Endothelial cell of umbilical vein (primary cell): ENCODE measurements around the gene SMC5. TPM values are rescaled to one million over a fixed set of nuclear protein-coding genes. Genes with fewer than 3 reads are reported as not detected.

Experiments
- Bru-seq: library from RNA; stranded (reverse); fragments of 400-500 nt; gene quantifications from one replicate; lab custom pipeline; 2021; lab: Mats Ljungman, UMichigan
- BruChase-seq, 2 experiments: library from RNA; stranded (reverse); fragments of 400-500 nt; gene quantifications; one replicate each; lab custom pipeline; 2021; lab: Mats Ljungman, UMichigan
- BruUV-seq: library from RNA; stranded (reverse); fragments of 400-500 nt; replicated peaks from 2 replicates; lab custom pipeline; 2021; lab: Mats Ljungman, UMichigan
- CTCF ChIA-PET: fragments of 300-600, 350-600 bp; sonication (Branson Sonifier 250); formaldehyde crosslinking; loops from one replicate; lab custom pipeline; 2021; ENCODE audit warnings: antibody characterized with exemption, inconsistent platforms; lab: Charles Lee
- POLR2A ChIA-PET: fragments of 300-600, 350-600 bp; sonication (Branson Sonifier 250); formaldehyde crosslinking; loops from one replicate; lab custom pipeline; 2021; ENCODE audit warnings: antibody characterized with exemption, inconsistent platforms; lab: Charles Lee
- DNase-seq: peaks from one replicate; pipeline ENCODE4 v3.0.0-alpha.2; 2011; ENCODE audit warnings: low read depth, low spot score
- FAIRE-seq: peaks from 2 replicates; lab custom pipeline; 2011; peaks lifted over from hg19 to GRCh38; lab: Jason Lieb, UNC
- H2AFZ ChIP-seq: 2 replicates; pipeline ENCODE4 v1.6.0; 2012; ENCODE audit warnings: low read depth, low read length, control low read depth, inconsistent platforms
- H3K27ac ChIP-seq: 2 replicates; pipeline ENCODE4 v1.5.1; 2011; ENCODE audit warnings: low read depth, mild to moderate bottlenecking, control low read depth, low read length, moderate library complexity; ENCODE audit not compliant: insufficient read depth
- H3K27me3 ChIP-seq, 2 experiments: 2 replicates each; pipeline versions ENCODE4 v1.6.0 to v1.6.1; 2011; ENCODE audit warnings: low read length in 2 of 2, mixed read lengths in 1 of 2; ENCODE audit not compliant: control insufficient read depth in 2 of 2, insufficient read depth in 2 of 2
- H3K36me3 ChIP-seq, 2 experiments: 2 replicates in 1 of 2; 3 replicates in 1 of 2; pipeline ENCODE4 v1.5.1; 2011; ENCODE audit warnings: low read length in 2 of 2, mild to moderate bottlenecking in 1 of 2, moderate library complexity in 1 of 2; ENCODE audit not compliant: control insufficient read depth in 2 of 2, insufficient read depth in 2 of 2; ENCODE audit errors: extremely low read depth in 1 of 2
- H3K4me1 ChIP-seq: 3 replicates; pipeline ENCODE4 v1.5.1; 2011; ENCODE audit warnings: mild to moderate bottlenecking, low read length; ENCODE audit not compliant: control insufficient read depth, insufficient read depth; ENCODE audit errors: extremely low read depth
- H3K4me2 ChIP-seq: 2 replicates; pipeline ENCODE4 v1.6.1; 2011; ENCODE audit warnings: low read length, control low read depth, mixed read lengths; ENCODE audit not compliant: insufficient read depth
- H3K4me3 ChIP-seq, 3 experiments: fragments of 200-600 bp in 1 of 3; sonication (generic), shearing (Covaris generic) in 1 of 3; replicated peaks in 1 of 3; 2 replicates each; pipeline ENCODE4 v1.5.1; 2011 to 2016; ENCODE audit warnings: control low read depth in 3 of 3, low read length in 3 of 3, mild to moderate bottlenecking in 2 of 3, inconsistent platforms in 1 of 3, low read depth in 1 of 3, moderate library complexity in 1 of 3; ENCODE audit not compliant: insufficient read depth in 1 of 3
- H3K79me2 ChIP-seq: 2 replicates; pipeline ENCODE4 v1.6.0; 2012; ENCODE audit warnings: low read length, inconsistent platforms; ENCODE audit not compliant: control insufficient read depth, insufficient read depth
- H3K9ac ChIP-seq: replicated peaks from 2 replicates; pipeline ENCODE3; 2011; ENCODE audit warnings: low read length, control low read depth; ENCODE audit not compliant: insufficient read depth; ENCODE audit errors: extremely low read depth
- H3K9me1 ChIP-seq: replicated peaks from 3 replicates; pipeline ENCODE4 v1.6.0; 2011; ENCODE audit warnings: mild to moderate bottlenecking, low read length; ENCODE audit not compliant: control insufficient read depth, insufficient read depth; ENCODE audit errors: extremely low read depth
- H3K9me3 ChIP-seq: replicated peaks from 2 replicates; pipeline ENCODE4 v1.5.1; 2012; ENCODE audit warnings: low read length, inconsistent platforms; ENCODE audit not compliant: control insufficient read depth, insufficient read depth
- H4K20me1 ChIP-seq: replicated peaks from 2 replicates; pipeline ENCODE3; 2011; ENCODE audit warnings: mild to moderate bottlenecking, low read length; ENCODE audit not compliant: control insufficient read depth, insufficient read depth; ENCODE audit errors: extremely low read depth
- GATA2 ChIP-seq: IDR thresholded peaks from 2 replicates; pipeline ENCODE4 v1.7.0; 2011; ENCODE audit warnings: low read depth, mild to moderate bottlenecking, moderate library complexity, mixed read lengths, low read length; ENCODE audit not compliant: insufficient read length, insufficient read depth
- JUN ChIP-seq: IDR thresholded peaks from 2 replicates; pipeline ENCODE4 v1.6.1; 2011; ENCODE audit warnings: borderline replicate concordance, low read depth; ENCODE audit not compliant: insufficient read length, insufficient read depth
- POLR2A ChIP-seq: IDR thresholded peaks from 2 replicates; pipeline ENCODE4 v1.6.1; 2012; ENCODE audit warnings: low read depth, mild to moderate bottlenecking, control low read depth, low read length
- POLR2AphosphoS5 ChIP-seq: IDR thresholded peaks from 2 replicates; pipeline ENCODE4 v1.6.1; 2012; ENCODE audit warnings: low read depth, mild to moderate bottlenecking, control low read depth, low read length, moderate library complexity; ENCODE audit not compliant: insufficient read depth
- dilution Hi-C: fragments of 300-500 bp; cut with MboI; formaldehyde crosslinking; loops from one replicate; pipeline ENCODE4 v1.15.0; 2019; ENCODE audit warnings: low sequenced_read_pairs; ENCODE audit not compliant: extremely low pct_ligation_motif_present
- intact Hi-C: fragments of 100-400 bp; cut with micrococcal nuclease; formaldehyde crosslinking; loops from one replicate; pipeline ENCODE4 v1.10.0; 2022
- long read RNA-seq: library from polyadenylated mRNA; stranded (forward); transcript quantifications from one replicate; pipeline ENCODE4 v2.0.0, GENCODE V29; 2021
- polyA minus RNA-seq, 3 experiments: library from RNA; depleted of rRNA, polyadenylated mRNA; stranded (reverse); fragments of >200 nt; gene quantifications; 1 replicate in 1 of 3; 2 replicates in 2 of 3; pipeline ENCODE4 v1.2.3, GENCODE V29; 2011
- polyA plus RNA-seq, 4 experiments: library from polyadenylated mRNA; depleted of rRNA in 3 of 4; stranded (reverse) in 3 of 4; unstranded in 1 of 4; fragments of >200 nt; gene quantifications; 2 replicates each; pipeline versions ENCODE4 v1.2.1 to v1.2.3, GENCODE V29; 2011 to 2012; ENCODE audit warnings: missing spikeins in 1 of 4
- total RNA-seq: library from RNA; stranded (reverse); gene quantifications from 2 replicates; pipeline ENCODE4 v1.2.3, GENCODE V29; 2021
- TF ChIP-seq, protein P1 (sequence below): IDR thresholded peaks from 2 replicates; pipeline ENCODE4 v1.6.1; 2011; ENCODE audit not compliant: insufficient read depth, insufficient read length

The SMC5 gene
- 24.3 and 32.8 TPM in 2 replicates for total RNA-seq
- polyA plus RNA-seq = 5.3 and 17.1 TPM in 2 replicates
- 6.5 and 6.7 TPM in 2 replicates for polyA plus RNA-seq (2011; cell fraction: cytosol; rRNA removed)
- 29.1 and 88.9 TPM in 2 replicates for polyA plus RNA-seq (2011; cell fraction: nucleus; rRNA removed)
- 16.1 and 18.2 TPM in 2 replicates for polyA plus RNA-seq (2012)
- polyA minus RNA-seq = 8.7 and 9.2 TPM in 2 replicates
- 13.7 TPM for polyA minus RNA-seq (2011; cell fraction: cytosol; rRNA and poly(A)+ RNA removed)
- polyA minus RNA-seq (2011; cell fraction: nucleus; rRNA and poly(A)+ RNA removed) = 32.7 and 48.4 TPM in 2 replicates
- percentile 95 among the genes with signal in this experiment for Bru-seq, nascent RNA
- percentile 90 among the genes with signal in this experiment for BruChase-seq, experiment 1, labeled RNA remaining after a 6-hour chase
- BruChase-seq, experiment 2, labeled RNA remaining after a 2-hour chase = percentile 92 among the genes with signal in this experiment
- long read RNA-seq, full-length matches to known transcripts = 6 of 15 reads
- long read RNA-seq, partial matches to known transcripts = 1 of 15 reads
- long read RNA-seq, other reads (novel, unspliced or antisense) = 8 of 15 reads

GRCh38 chr9:70258692-70259511 lies at the start of gene SMC5:
SMC5 (plus strand) TSS chr9:70258978; CDS start chr9:70259079, 101 bp downstream.
- Histone ChIP-seq H3K9me3 (no peaks in the 10 kb centered on the region), H3K36me3 (peaks cover 2 to 9% of the 10 kb centered on the region in 2 experiments), H3K9me1 (no peaks in the 10 kb centered on the region), H3K79me2 (peaks cover 48% of the 10 kb centered on the region), H2AFZ (peak within 1 kb of the TSS; percentile 87), H3K4me2 (peak within 1 kb of the TSS; percentile 67), H3K27ac (peak within 1 kb of the TSS; percentile 93), H3K9ac (peak within 1 kb of the TSS; percentile 98), H4K20me1 (no peaks in the 10 kb centered on the region), H3K4me1 (peaks cover 40% of the 10 kb centered on the region), H3K4me3 (peak within 1 kb of the TSS; percentile 74 to 95 (median 87)), H3K27me3 (no peaks in the 10 kb centered on the region)
- ChIA-PET POLR2A (no interaction called here), CTCF (interaction anchor here (1.1 to 1.2 kb wide), 2 partner anchors 82 to 344 kb away, joined by 3 to 4 read pairs; no protein-coding TSS in a partner anchor)
- TF ChIP-seq POLR2AphosphoS5 = peak; percentile 96
- peak; percentile 14 for TF ChIP-seq GATA2
- TF ChIP-seq POLR2A = peak; percentile 95
- no peak for TF ChIP-seq JUN
- TF ChIP-seq, protein P1, sequence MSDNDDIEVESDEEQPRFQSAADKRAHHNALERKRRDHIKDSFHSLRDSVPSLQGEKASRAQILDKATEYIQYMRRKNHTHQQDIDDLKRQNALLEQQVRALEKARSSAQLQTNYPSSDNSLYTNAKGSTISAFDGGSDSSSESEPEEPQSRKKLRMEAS = peak; percentile 6
- intact Hi-C loops = loop anchor here (1.0 to 2.0 kb wide), 5 partner anchors 14 to 584 kb away; no protein-coding TSS in a partner anchor
- TSS peak; percentile 47 for BruUV-seq
- DNase-seq (peak; percentile 95), FAIRE-seq (peak; percentile 78)
- dilution Hi-C loops = no loop called here
